GM23248 (cell line): Measurements from ENCODE around the gene ASB1. TPM values are rescaled to one million over a fixed set of nuclear protein-coding genes. Genes with fewer than 3 reads are reported as not detected.
A peak's percentile ranks its signal among the peaks of the same experiment; 100 is the strongest.

ENCODE experiments used
- DNase-seq: peaks from one replicate; pipeline ENCODE4 v3.0.0-alpha.2; 2015
- H2AFZ ChIP-seq: fragments of 200-600 bp; sonication (generic); 2 replicates; pipeline ENCODE4 v1.6.1; 2016; ENCODE audit warnings: antibody characterized with exemption
- H3F3A ChIP-seq: fragments of 200-600 bp; sonication (generic); 2 replicates; pipeline ENCODE4 v1.6.1; 2016; ENCODE audit warnings: mild to moderate bottlenecking, antibody characterized with exemption, mixed run types; ENCODE audit not compliant: insufficient read depth
- H3K27ac ChIP-seq: fragments of 200-600 bp; sonication (generic); 2 replicates; pipeline ENCODE4 v1.5.1; 2016; ENCODE audit warnings: mild to moderate bottlenecking
- H3K27me3 ChIP-seq: fragments of 200-600 bp; sonication (generic); replicated peaks from 2 replicates; pipeline ENCODE4 v1.6.1; 2016; ENCODE audit warnings: mild to moderate bottlenecking; ENCODE audit not compliant: insufficient read depth
- H3K36me3 ChIP-seq: fragments of 200-600 bp; sonication (generic); 2 replicates; pipeline ENCODE4 v1.6.1; 2016; ENCODE audit warnings: low read depth, mild to moderate bottlenecking
- H3K4me1 ChIP-seq: fragments of 200-600 bp; sonication (generic); 2 replicates; pipeline ENCODE4 v1.6.1; 2016; ENCODE audit warnings: mild to moderate bottlenecking; ENCODE audit not compliant: insufficient read depth
- H3K4me2 ChIP-seq: fragments of 200-600 bp; sonication (generic); one replicate; pipeline ENCODE4 v1.6.1; 2016; ENCODE audit warnings: mild to moderate bottlenecking; ENCODE audit not compliant: unreplicated experiment
- H3K4me3 ChIP-seq: fragments of 200-600 bp; sonication (generic); 2 replicates; pipeline ENCODE4 v1.5.1; 2016; ENCODE audit warnings: mild to moderate bottlenecking
- H3K79me2 ChIP-seq: fragments of 200-600 bp; sonication (generic); 2 replicates; pipeline ENCODE4 v1.6.1; 2016; ENCODE audit warnings: mild to moderate bottlenecking; ENCODE audit not compliant: insufficient read depth
- H3K9ac ChIP-seq: fragments of 200-600 bp; sonication (generic); 2 replicates; pipeline ENCODE4 v1.6.1; 2016; ENCODE audit warnings: mild to moderate bottlenecking
- H3K9me2 ChIP-seq: fragments of 200-600 bp; sonication (generic); 2 replicates; pipeline ENCODE4 v1.6.1; 2016; ENCODE audit warnings: mixed run types, mild to moderate bottlenecking, moderate library complexity; ENCODE audit not compliant: insufficient read depth
- H3K9me3 ChIP-seq: fragments of 200-600 bp; sonication (generic); one replicate; pipeline ENCODE4 v1.6.1; 2017; ENCODE audit warnings: low read depth
- H4K20me1 ChIP-seq: fragments of 200-600 bp; sonication (generic); 2 replicates; pipeline ENCODE4 v1.6.0; 2016; ENCODE audit not compliant: insufficient read depth
- EZH2 ChIP-seq: fragments of 200-600 bp; sonication (generic); IDR thresholded peaks from 2 replicates; pipeline ENCODE4 v1.6.1; 2018; ENCODE audit warnings: antibody characterized with exemption, mild to moderate bottlenecking; ENCODE audit not compliant: insufficient read depth, poor library complexity, severe bottlenecking
- EZH2phosphoT487 ChIP-seq: fragments of 200-600 bp; sonication (generic); IDR thresholded peaks from 2 replicates; pipeline ENCODE4 v1.6.1; 2018; ENCODE audit warnings: antibody characterized with exemption, moderate library complexity, mild to moderate bottlenecking, low read depth; ENCODE audit not compliant: insufficient read depth
- WGBS, 2 experiments: methylation state at CpG; one replicate each; pipeline ENCODE4 v1.1.6; 2015 to 2017; ENCODE audit warnings: low lambda C conversion rate in 2 of 2, low coverage in 1 of 2; ENCODE audit errors: missing lambda C conversion rate in 2 of 2; 5-methylcytosine and 5-hydroxymethylcytosine counted together
- in situ Hi-C: fragments of 300-500 bp; cut with MboI; formaldehyde crosslinking; loops from 2 replicates; pipeline ENCODE4 v1.15.0; 2020
- polyA plus RNA-seq: library from polyadenylated mRNA; unstranded; fragments of >200 nt; fragmentation: Nextera tagmentation; extraction: Ambion mirVana; gene quantifications from 2 replicates; pipeline ENCODE4 v1.2.1, GENCODE V29; 2016
- total RNA-seq: library from RNA; depleted of rRNA; stranded (reverse); fragments of >200 nt; shearing (Covaris generic); gene quantifications from 2 replicates; pipeline ENCODE4 v1.2.3, GENCODE V29; 2014

ASB1 gene
- total and polyA plus RNA-seq, 2 experiments from 2014 or later, result 35.3 to 35.5 TPM

GRCh38 chr2:238467792-238468191 is 41.1 kb downstream of the ASB1 start:
- Histone ChIP-seq H3K9me2 (no peaks in the 10 kb centered on the region), H3K4me3 (no peak overlapping the region), H3K9ac (no peak overlapping the region), H3F3A (no peaks in the 10 kb centered on the region), H3K4me1 (peaks cover 8% of the 10 kb centered on the region; the same call in 1 of the 2 replicates), H3K4me2 (no peak overlapping the region), H3K27me3 (no peaks in the 10 kb centered on the region), H3K36me3 (peaks cover 6% of the 10 kb centered on the region; the same call in 1 of the 2 replicates), H4K20me1 (no peaks in the 10 kb centered on the region), H3K79me2 (no peaks in the 10 kb centered on the region), H2AFZ (no peak overlapping the region), H3K9me3 (no peaks in the 10 kb centered on the region), H3K27ac (no peak overlapping the region; the same call in 1 of the 2 replicates)
- in situ Hi-C loops, result no loop called here
- peak; percentile 54 for DNase-seq
- no peak for TF ChIP-seq EZH2
- TF ChIP-seq EZH2phosphoT487, result no peak
- 37 to 41% methylated on average over 1 of the region's 1 CpG for WGBS, 2 experiments

GRCh38 chr2:238469155-238469554 is 42.4 kb downstream of the ASB1 start:
- Histone ChIP-seq H3K79me2 (no peaks in the 10 kb centered on the region), H3K36me3 (peaks cover 19% of the 10 kb centered on the region; the same call in 1 of the 2 replicates), H3K27ac (no peak overlapping the region), H3F3A (no peaks in the 10 kb centered on the region), H4K20me1 (no peaks in the 10 kb centered on the region), H2AFZ (no peak overlapping the region), H3K4me3 (no peak overlapping the region), H3K9me2 (no peaks in the 10 kb centered on the region), H3K27me3 (no peaks in the 10 kb centered on the region), H3K9me3 (no peaks in the 10 kb centered on the region), H3K9ac (no peak overlapping the region), H3K4me2 (no peak overlapping the region), H3K4me1 (peaks cover 8% of the 10 kb centered on the region; the same call in 1 of the 2 replicates)
- TF ChIP-seq EZH2 (no peak), EZH2phosphoT487 (no peak)
- in situ Hi-C loops, result no loop called here
- DNase-seq, result no peak
- 75 to 90% methylated on average over 1 of the region's 1 CpG for WGBS, 2 experiments

- no peaks in the 10 kb centered on the region for H3K9me2 ChIP-seq
Observed at GRCh38 chr2:238473014-238473413, 46.3 kb downstream of the ASB1 start.

GRCh38 chr2:238473523-238473922 is 46.8 kb downstream of the ASB1 start:
- Histone ChIP-seq H3K4me3 (no peak overlapping the region), H3K9me2 (no peaks in the 10 kb centered on the region), H3K9ac (no peak overlapping the region), H2AFZ (no peak overlapping the region), H3F3A (no peaks in the 10 kb centered on the region), H3K4me2 (no peak overlapping the region), H3K4me1 (no peaks in the 10 kb centered on the region), H3K27ac (no peak overlapping the region), H4K20me1 (no peaks in the 10 kb centered on the region), H3K27me3 (no peaks in the 10 kb centered on the region), H3K79me2 (no peaks in the 10 kb centered on the region), H3K36me3 (peaks cover 20% of the 10 kb centered on the region; the same call in 1 of the 2 replicates), H3K9me3 (no peaks in the 10 kb centered on the region)
- WGBS, 2 experiments, result 69 to 71% methylated on average over 1 of the region's 1 CpG
- no peak for DNase-seq
- TF ChIP-seq EZH2phosphoT487 (no peak), EZH2 (no peak)
- in situ Hi-C loops, result no loop called here

More at GRCh38 chr2:238473014-238473413, 46.3 kb downstream of the ASB1 start:
- Histone ChIP-seq H3K4me3 (no peak overlapping the region), H3K27ac (no peak overlapping the region), H3K79me2 (no peaks in the 10 kb centered on the region), H3K4me1 (0 out of 2 replicates have a peak, but pooled peaks cover 2% of the 10 kb centered on the region), H3K27me3 (no peaks in the 10 kb centered on the region), H3K4me2 (no peak overlapping the region), H3K9ac (no peak overlapping the region), H3F3A (no peaks in the 10 kb centered on the region), H4K20me1 (no peaks in the 10 kb centered on the region), H3K36me3 (peaks cover 20% of the 10 kb centered on the region; the same call in 1 of the 2 replicates), H2AFZ (no peak overlapping the region), H3K9me3 (no peaks in the 10 kb centered on the region)
- 81 to 93% methylated on average over 4 of the region's 4 CpGs for WGBS, 2 experiments
- TF ChIP-seq EZH2 (no peak), EZH2phosphoT487 (no peak)
- in situ Hi-C loops, result no loop called here
- no peak for DNase-seq

- no peak for DNase-seq
- H3K9ac ChIP-seq, result no peak overlapping the region
- 86 to 100% methylated on average over 1 of the region's 1 CpG for WGBS, 2 experiments
- no peaks in the 10 kb centered on the region for H4K20me1 ChIP-seq
- no peaks in the 10 kb centered on the region for H3K9me2 ChIP-seq
- H3F3A ChIP-seq, result no peaks in the 10 kb centered on the region
- no peaks in the 10 kb centered on the region for H3K27me3 ChIP-seq
- H3K4me2 ChIP-seq, result no peak overlapping the region
- H3K4me3 ChIP-seq, result no peak overlapping the region
- in situ Hi-C loops, result no loop called here
- peaks cover 14% of the 10 kb centered on the region; the same call in 1 of the 2 replicates for H3K36me3 ChIP-seq
- H3K9me3 ChIP-seq, result no peaks in the 10 kb centered on the region
- H3K4me1 ChIP-seq, result no peaks in the 10 kb centered on the region
- no peak overlapping the region for H3K27ac ChIP-seq
- no peak overlapping the region for H2AFZ ChIP-seq
- no peaks in the 10 kb centered on the region for H3K79me2 ChIP-seq
- TF ChIP-seq EZH2, result no peak
- no peak for TF ChIP-seq EZH2phosphoT487
Observed at GRCh38 chr2:238475034-238475433, 48.3 kb downstream of the ASB1 start.
